ENCODE data around the gene MAD1L1. TPM values are rescaled to one million over a fixed set of nuclear protein-coding genes. Genes with fewer than 3 reads are reported as not detected.

MAD1L1 gene
- total and polyA plus RNA-seq, 2 of the 8 experiments (the other 6 are each of a cell fraction or from before 2014, with no cell fraction given) = 40.4 to 44.6 TPM

GRCh38 chr7:2214636-2215035, 18.1 kb downstream of the MAD1L1 start (continued):
- TF ChIP-seq CHD7 (IDR thresholded peaks at IDR 0.05; ENCODE audit: insufficient replicate concordance, low read length) = no peak
- TF ChIP-seq KDM1A (IDR thresholded peaks at IDR 0.05; ENCODE audit: borderline replicate concordance, low read length) = no peak
- no peak for TF ChIP-seq ASH2L (IDR thresholded peaks at IDR 0.05; ENCODE audit: low read length)
- no peak for TF ChIP-seq SIX5 (IDR thresholded peaks at IDR 0.05; ENCODE audit: low read depth, low read length)
- TF ChIP-seq YY1 (IDR thresholded peaks at IDR 0.05; ENCODE audit: low read depth, low read length) = no peak
- no peak for TF ChIP-seq NANOG (IDR thresholded peaks at IDR 0.05; ENCODE audit: insufficient read depth, low read depth, low read length, poor library complexity, severe bottlenecking)
